Hematopoietic multipotent progenitor cell treated with erythropoietin and hydrocortisone succinate and interleukin-3 and kit ligand, for 8 days (in vitro differentiated cells): ENCODE results near the gene PMEPA1.

Source experiments
- DNase-seq: peaks from one replicate; pipeline ENCODE4 v3.0.0-alpha.2; 2015

The PMEPA1 gene

GRCh38 chr20:57708694-57709673, 831 bp downstream of the PMEPA1 start:
- DNase-seq, result no peak

GRCh38 chr20:57707849-57708693, 1.7 kb downstream of the PMEPA1 start:
- no peak for DNase-seq

- no peak for DNase-seq
Measured at GRCh38 chr20:57707320-57707719, 2.5 kb downstream of the PMEPA1 start.

- DNase-seq, result no peak
Measured at GRCh38 chr20:57705127-57705899, 4.5 kb downstream of the PMEPA1 start.

- no peak for DNase-seq
Measured at GRCh38 chr20:57704245-57704644, 5.6 kb downstream of the PMEPA1 start.

- DNase-seq, result no peak
Measured at GRCh38 chr20:57703013-57703412, 6.8 kb downstream of the PMEPA1 start.

- no peak for DNase-seq
Measured at GRCh38 chr20:57702521-57702920, 7.3 kb downstream of the PMEPA1 start.

GRCh38 chr20:57702091-57702490, 7.7 kb downstream of the PMEPA1 start:
- no peak for DNase-seq

- no peak for DNase-seq
Measured at GRCh38 chr20:57701651-57702050, 8.2 kb downstream of the PMEPA1 start.

GRCh38 chr20:57701090-57701489, 8.7 kb downstream of the PMEPA1 start:
- DNase-seq, result no peak

- DNase-seq, result no peak
Measured at GRCh38 chr20:57699395-57699794, 10.4 kb downstream of the PMEPA1 start.

GRCh38 chr20:57698867-57699275, 10.9 kb downstream of the PMEPA1 start:
- no peak for DNase-seq

GRCh38 chr20:57698116-57698866, 11.5 kb downstream of the PMEPA1 start:
- DNase-seq, result no peak

- no peak for DNase-seq
Measured at GRCh38 chr20:57697543-57697942, 12.3 kb downstream of the PMEPA1 start.

GRCh38 chr20:57696401-57696961, 13.3 kb downstream of the PMEPA1 start:
- DNase-seq, result no peak

- DNase-seq, result no peak
Measured at GRCh38 chr20:57695940-57696339, 13.9 kb downstream of the PMEPA1 start.

GRCh38 chr20:57695012-57695411, 14.8 kb downstream of the PMEPA1 start:
- no peak for DNase-seq

- no peak for DNase-seq
Measured at GRCh38 chr20:57694481-57694880, 15.3 kb downstream of the PMEPA1 start.

- no peak for DNase-seq
Measured at GRCh38 chr20:57693670-57694329, 16.0 kb downstream of the PMEPA1 start.

GRCh38 chr20:57693002-57693582, 16.7 kb downstream of the PMEPA1 start:
- DNase-seq, result no peak

GRCh38 chr20:57692393-57692792, 17.4 kb downstream of the PMEPA1 start:
- no peak for DNase-seq
